Measurements from ENCODE around the gene ARHGEF28. TPM values are rescaled to one million over a fixed set of nuclear protein-coding genes. Genes with fewer than 3 reads are reported as not detected.

ARHGEF28 gene
- polyA plus RNA-seq, 3 donors = not detected

- H3K36me3 Mint-ChIP-seq = no peaks in the 10 kb centered on the region
- 100% methylated on average over 2 of the region's 5 CpGs for WGBS (ENCODE audit: insufficient coverage)
Measured at GRCh38 chr5:73816656-73817420, 190.8 kb downstream of the ARHGEF28 start.

GRCh38 chr5:73818357-73818756 is 192.4 kb downstream of the ARHGEF28 start:
- H3K4me2 ChIP-seq (replicated peaks; ENCODE audit: extremely low read depth, low read length, poor library complexity, severe bottlenecking) = no peak overlapping the region

More at GRCh38 chr5:73816656-73817420, 190.8 kb downstream of the ARHGEF28 start:
- Histone ChIP-seq H3K4me3 (replicated peaks in 1 of 3; ENCODE audit: low read depth in 2 of 3, low read length in 3 of 3) (no peak overlapping the region), H3K79me2 (ENCODE audit: insufficient read depth, low read length) (no peaks in the 10 kb centered on the region), H4K20me1 (ENCODE audit: insufficient read depth, low read length) (no peaks in the 10 kb centered on the region), H3K9ac (ENCODE audit: insufficient read depth, low read length, poor library complexity, severe bottlenecking) (no peak overlapping the region), H3K36me3 (replicated peaks in 1 of 2; ENCODE audit: control insufficient read depth in 1 of 2, insufficient read depth in 2 of 2, low read length in 2 of 2) (no peaks in the 10 kb centered on the region), H3K4me2 (replicated peaks; ENCODE audit: extremely low read depth, low read length, poor library complexity, severe bottlenecking) (no peak overlapping the region), H3K27ac (ENCODE audit: low read depth in 1 of 2, low read length in 2 of 2) (no peak overlapping the region), H3K27me3 (ENCODE audit: control insufficient read depth in 2 of 2, insufficient read depth in 2 of 2, low read length in 2 of 2) (no peaks in the 10 kb centered on the region), H2AFZ (ENCODE audit: insufficient read depth, low read depth, low read length, poor library complexity, severe bottlenecking) (no peak overlapping the region), H3K9me3 (replicated peaks in 1 of 2; ENCODE audit: control insufficient read depth in 1 of 2, insufficient read depth in 1 of 2, low read length in 2 of 2) (no peaks in the 10 kb centered on the region), H3K4me1 (ENCODE audit: control insufficient read depth in 1 of 2, insufficient read depth in 2 of 2, low read length in 2 of 2) (peaks cover 0 to 6% of the 10 kb centered on the region in 2 donors)
- intact Hi-C loops (cut with micrococcal nuclease) = no loop called here
- Mint-ChIP-seq H3K27ac (no peak overlapping the region), H3K4me3 (no peak overlapping the region), H3K9me3 (peaks cover 0 to 2% (median 0%) of the 10 kb centered on the region in 7 donors), H3K4me1 (peaks cover 11% of the 10 kb centered on the region), H3K27me3 (ENCODE audit: low read depth in 3 of 3) (peaks cover 0 to 5% (median 3%) of the 10 kb centered on the region in 3 donors)
- no peak for TF ChIP-seq CTCF (IDR thresholded peaks at IDR 0.05)
- no peak for DNase-seq

More at GRCh38 chr5:73818357-73818756, 192.4 kb downstream of the ARHGEF28 start:
- peaks cover 0 to 3% (median 0%) of the 10 kb centered on the region in 3 donors for H3K27me3 Mint-ChIP-seq (ENCODE audit: low read depth in 3 of 3)
- H3K9me3 Mint-ChIP-seq = peaks cover 0 to 2% (median 0%) of the 10 kb centered on the region in 7 donors
- no peaks in the 10 kb centered on the region for H4K20me1 ChIP-seq (ENCODE audit: insufficient read depth, low read length)
- no peak overlapping the region for H3K27ac ChIP-seq (ENCODE audit: low read depth in 1 of 2, low read length in 2 of 2)
- no peak overlapping the region for H2AFZ ChIP-seq (ENCODE audit: insufficient read depth, low read depth, low read length, poor library complexity, severe bottlenecking)
- H3K36me3 Mint-ChIP-seq = no peaks in the 10 kb centered on the region
- no peaks in the 10 kb centered on the region for H3K36me3 ChIP-seq (replicated peaks in 1 of 2; ENCODE audit: control insufficient read depth in 1 of 2, insufficient read depth in 2 of 2, low read length in 2 of 2)
- H3K4me1 Mint-ChIP-seq = peaks cover 8% of the 10 kb centered on the region
- intact Hi-C loops (cut with micrococcal nuclease) = no loop called here
- H3K9me3 ChIP-seq (replicated peaks in 1 of 2; ENCODE audit: control insufficient read depth in 1 of 2, insufficient read depth in 1 of 2, low read length in 2 of 2) = no peaks in the 10 kb centered on the region
- no peak overlapping the region for H3K4me3 Mint-ChIP-seq
- no peak overlapping the region for H3K27ac Mint-ChIP-seq
- H3K79me2 ChIP-seq (ENCODE audit: insufficient read depth, low read length) = no peaks in the 10 kb centered on the region
- no peak overlapping the region for H3K4me3 ChIP-seq (replicated peaks in 1 of 3; ENCODE audit: low read depth in 2 of 3, low read length in 3 of 3)
- peaks cover 0 to 6% of the 10 kb centered on the region in 2 donors for H3K4me1 ChIP-seq (ENCODE audit: control insufficient read depth in 1 of 2, insufficient read depth in 2 of 2, low read length in 2 of 2)
- TF ChIP-seq CTCF (IDR thresholded peaks at IDR 0.05) = no peak
- no peaks in the 10 kb centered on the region for H3K27me3 ChIP-seq (ENCODE audit: control insufficient read depth in 2 of 2, insufficient read depth in 2 of 2, low read length in 2 of 2)
- no peak overlapping the region for H3K9ac ChIP-seq (ENCODE audit: insufficient read depth, low read length, poor library complexity, severe bottlenecking)
- no peak for DNase-seq

Data from CD14-positive monocyte (primary cell).